DND-41 (cell line): ENCODE data around the gene EPS8L3.

ENCODE experiments used
- EZH2 ChIP-seq: IDR thresholded peaks from 3 replicates; pipeline ENCODE4 v1.6.1; 2012; ENCODE audit warnings: borderline replicate concordance, low read depth, mild to moderate bottlenecking, moderate library complexity, low read length, inconsistent platforms; ENCODE audit not compliant: severe bottlenecking
- TF ChIP-seq, protein P1 (sequence below): IDR thresholded peaks from 2 replicates; pipeline ENCODE4 v1.5.1; 2012; ENCODE audit warnings: borderline replicate concordance, low read length, moderate library complexity, mild to moderate bottlenecking; ENCODE audit not compliant: poor library complexity, severe bottlenecking; ENCODE audit errors: extremely low read depth

DNA sequence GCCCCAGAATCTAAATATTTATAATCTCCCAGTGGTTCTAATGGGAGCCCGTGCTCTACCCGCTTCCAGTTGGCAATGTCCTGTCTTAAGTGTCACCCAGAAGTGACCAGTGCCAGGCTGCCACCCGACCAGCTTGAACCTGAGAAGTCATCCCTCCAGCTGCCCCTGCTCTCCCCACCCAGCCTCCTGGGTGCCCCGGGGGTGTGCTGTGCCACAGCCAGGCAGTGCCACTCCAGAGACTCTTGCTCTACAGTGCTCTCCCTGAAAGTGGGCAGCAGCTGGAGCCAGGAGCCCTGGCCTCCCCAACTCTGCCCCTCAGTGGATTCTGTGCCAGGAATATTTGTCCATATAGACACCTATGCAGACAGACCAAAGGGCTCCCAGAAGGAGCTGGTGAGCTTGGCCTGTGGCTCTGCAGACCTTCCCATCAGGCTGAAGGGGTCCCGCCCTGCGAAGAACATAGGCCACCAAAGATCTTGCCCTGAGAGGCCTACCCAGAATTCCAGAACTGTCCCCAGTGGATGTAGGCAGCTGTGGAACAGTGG, 9.0 kb upstream of the EPS8L3 start:
- TF ChIP-seq EZH2 = no peak
- TF ChIP-seq, protein P1, sequence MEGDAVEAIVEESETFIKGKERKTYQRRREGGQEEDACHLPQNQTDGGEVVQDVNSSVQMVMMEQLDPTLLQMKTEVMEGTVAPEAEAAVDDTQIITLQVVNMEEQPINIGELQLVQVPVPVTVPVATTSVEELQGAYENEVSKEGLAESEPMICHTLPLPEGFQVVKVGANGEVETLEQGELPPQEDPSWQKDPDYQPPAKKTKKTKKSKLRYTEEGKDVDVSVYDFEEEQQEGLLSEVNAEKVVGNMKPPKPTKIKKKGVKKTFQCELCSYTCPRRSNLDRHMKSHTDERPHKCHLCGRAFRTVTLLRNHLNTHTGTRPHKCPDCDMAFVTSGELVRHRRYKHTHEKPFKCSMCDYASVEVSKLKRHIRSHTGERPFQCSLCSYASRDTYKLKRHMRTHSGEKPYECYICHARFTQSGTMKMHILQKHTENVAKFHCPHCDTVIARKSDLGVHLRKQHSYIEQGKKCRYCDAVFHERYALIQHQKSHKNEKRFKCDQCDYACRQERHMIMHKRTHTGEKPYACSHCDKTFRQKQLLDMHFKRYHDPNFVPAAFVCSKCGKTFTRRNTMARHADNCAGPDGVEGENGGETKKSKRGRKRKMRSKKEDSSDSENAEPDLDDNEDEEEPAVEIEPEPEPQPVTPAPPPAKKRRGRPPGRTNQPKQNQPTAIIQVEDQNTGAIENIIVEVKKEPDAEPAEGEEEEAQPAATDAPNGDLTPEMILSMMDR = no peak
